WTC11 (cell line): ENCODE results near the gene MSL1. TPM values are rescaled to one million over a fixed set of nuclear protein-coding genes. Genes with fewer than 3 reads are reported as not detected.

Source experiments
- ARID4B ChIP-seq: sonication (generic); formaldehyde crosslinking; IDR thresholded peaks from 2 replicates; pipeline ENCODE4 v1.8.0; 2023; ENCODE audit warnings: missing genetic modification reagents, mild to moderate bottlenecking, borderline replicate concordance
- ATF1 ChIP-seq: sonication (generic); formaldehyde crosslinking; IDR thresholded peaks from 2 replicates; pipeline ENCODE4 v1.8.1; 2023; ENCODE audit warnings: mild to moderate bottlenecking, moderate library complexity, missing genetic modification reagents
- E2F5 ChIP-seq: sonication (generic); formaldehyde crosslinking; IDR thresholded peaks from 2 replicates; pipeline ENCODE4 v1.8.1; 2022; ENCODE audit warnings: mild to moderate bottlenecking, moderate library complexity, missing genetic modification reagents
- FOXK1 ChIP-seq: sonication (generic); formaldehyde crosslinking; IDR thresholded peaks from 2 replicates; pipeline ENCODE4 v1.8.0; 2022; ENCODE audit warnings: mild to moderate bottlenecking, moderate library complexity, missing genetic modification reagents
- FOXP1 ChIP-seq: sonication (generic); formaldehyde crosslinking; IDR thresholded peaks from 2 replicates; pipeline ENCODE4 v1.8.0; 2022; ENCODE audit warnings: missing genetic modification reagents, mild to moderate bottlenecking, moderate library complexity, borderline replicate concordance
- GABPB1 ChIP-seq: sonication (generic); formaldehyde crosslinking; IDR thresholded peaks from 2 replicates; pipeline ENCODE4 v1.8.1; 2023; ENCODE audit warnings: mild to moderate bottlenecking, missing genetic modification reagents
- GRHL2 ChIP-seq: fragments of 250-450 bp; sonication (Bioruptor Pico); IDR thresholded peaks from 2 replicates; pipeline ENCODE4 v1.8.0; 2022; ENCODE audit warnings: mild to moderate bottlenecking, moderate library complexity; ENCODE audit not compliant: insufficient replicate concordance, severe bottlenecking
- HMGA2 ChIP-seq: fragments of 250-450 bp; sonication (Bioruptor Pico); IDR thresholded peaks from 2 replicates; pipeline ENCODE4 v1.4.0; 2021; ENCODE audit warnings: mild to moderate bottlenecking, moderate library complexity
- IRF1 ChIP-seq: sonication (generic); formaldehyde crosslinking; IDR thresholded peaks from 2 replicates; pipeline ENCODE4 v1.8.0; 2023; ENCODE audit warnings: missing genetic modification reagents
- IRF2 ChIP-seq: sonication (generic); formaldehyde crosslinking; IDR thresholded peaks from 2 replicates; pipeline ENCODE4 v1.8.0; 2022; ENCODE audit warnings: low read depth, missing genetic modification reagents, borderline replicate concordance
- MXD4 ChIP-seq: fragments of 250-450 bp; sonication (Bioruptor Pico); IDR thresholded peaks from 2 replicates; pipeline ENCODE4 v1.8.0; 2021; ENCODE audit warnings: mild to moderate bottlenecking, moderate library complexity, borderline replicate concordance
- MYBL2 ChIP-seq: sonication (generic); formaldehyde crosslinking; IDR thresholded peaks from 2 replicates; pipeline ENCODE4 v1.8.1; 2023; ENCODE audit warnings: mild to moderate bottlenecking, moderate library complexity, missing genetic modification reagents
- NFYB ChIP-seq: sonication (generic); formaldehyde crosslinking; conservative IDR thresholded peaks from 2 replicates; pipeline ENCODE4 v1.8.0; 2022; ENCODE audit warnings: low read depth, missing genetic modification reagents
- PRDM15 ChIP-seq: sonication (generic); formaldehyde crosslinking; IDR thresholded peaks from 2 replicates; pipeline ENCODE4 v1.8.0; 2022; ENCODE audit warnings: missing genetic modification reagents
- TCF7 ChIP-seq: sonication (generic); formaldehyde crosslinking; IDR thresholded peaks from 2 replicates; pipeline ENCODE4 v1.8.0; 2022; ENCODE audit warnings: mild to moderate bottlenecking, low read depth, missing genetic modification reagents, moderate library complexity
- TEAD4 ChIP-seq: sonication (generic); formaldehyde crosslinking; IDR thresholded peaks from 2 replicates; pipeline ENCODE4 v1.8.0; 2022; ENCODE audit warnings: mild to moderate bottlenecking, missing genetic modification reagents
- ZBTB21 ChIP-seq: sonication (generic); formaldehyde crosslinking; IDR thresholded peaks from 2 replicates; pipeline ENCODE4 v1.8.1; 2023; ENCODE audit warnings: mild to moderate bottlenecking, missing genetic modification reagents, borderline replicate concordance
- ZBTB43 ChIP-seq: sonication (generic); formaldehyde crosslinking; IDR thresholded peaks from 2 replicates; pipeline ENCODE4 v1.8.1; 2023; ENCODE audit warnings: mild to moderate bottlenecking, missing genetic modification reagents
- ZNF263 ChIP-seq: sonication (generic); formaldehyde crosslinking; IDR thresholded peaks from 2 replicates; pipeline ENCODE4 v1.8.1; 2022; ENCODE audit warnings: low read depth, mild to moderate bottlenecking, moderate library complexity, missing genetic modification reagents
- ZNF512 ChIP-seq: sonication (generic); formaldehyde crosslinking; IDR thresholded peaks from 2 replicates; pipeline ENCODE4 v1.8.1; 2022; ENCODE audit warnings: missing genetic modification reagents, borderline replicate concordance
- total RNA-seq: library from RNA; stranded (reverse); gene quantifications from 3 replicates; pipeline ENCODE4 v1.2.3, GENCODE V29; 2021
- TF ChIP-seq, protein P1 (sequence below): sonication (generic); formaldehyde crosslinking; IDR thresholded peaks from 2 replicates; pipeline ENCODE4 v1.8.1; 2023; ENCODE audit warnings: mild to moderate bottlenecking, missing genetic modification reagents, moderate library complexity
- TF ChIP-seq, protein P2 (sequence below): fragments of 250-450 bp; sonication (Bioruptor Pico); IDR thresholded peaks from 2 replicates; pipeline ENCODE4 v1.9.0; 2021; ENCODE audit warnings: mild to moderate bottlenecking
- TF ChIP-seq, protein P3 (sequence below): sonication (generic); formaldehyde crosslinking; IDR thresholded peaks from 2 replicates; pipeline ENCODE4 v1.8.0; 2022; ENCODE audit warnings: mild to moderate bottlenecking, missing genetic modification reagents

The MSL1 gene
- total RNA-seq, 1 experiment from 2014 or later, result 78.1 TPM

- TF ChIP-seq IRF1 (CRISPR knock-in tag) (peak; percentile 80; the same call in 1 of the 2 replicates), GRHL2 (CRISPR knock-in tag) (no peak), ATF1 (0 out of 2 replicates have a peak, but pooled peaks have one; percentile 45), ZBTB43 (peak; percentile 57; the same call in 1 of the 2 replicates), MYBL2 (CRISPR knock-in tag) (peak; percentile 82), TEAD4 (CRISPR knock-in tag) (0 out of 2 replicates have a peak, but pooled peaks have one; percentile 43), E2F5 (CRISPR knock-in tag) (peak; percentile 84), FOXK1 (CRISPR knock-in tag) (peak; percentile 95), NFYB (CRISPR knock-in tag) (peak; percentile 40), MXD4 (CRISPR knock-in tag) (no peak), ZNF512 (CRISPR knock-in tag) (0 out of 2 replicates have a peak, but pooled peaks have one; percentile 15), HMGA2 (CRISPR knock-in tag) (no peak), PRDM15 (CRISPR knock-in tag) (peak; percentile 30), ZNF263 (CRISPR knock-in tag) (no peak), FOXP1 (CRISPR knock-in tag) (peak; percentile 94), ARID4B (peak; percentile 91), IRF2 (CRISPR knock-in tag) (no peak), ZBTB21 (CRISPR knock-in tag) (0 out of 2 replicates have a peak, but pooled peaks have one; percentile 26), GABPB1 (peak; percentile 90), TCF7 (CRISPR knock-in tag) (no peak)
- TF ChIP-seq, protein P1, sequence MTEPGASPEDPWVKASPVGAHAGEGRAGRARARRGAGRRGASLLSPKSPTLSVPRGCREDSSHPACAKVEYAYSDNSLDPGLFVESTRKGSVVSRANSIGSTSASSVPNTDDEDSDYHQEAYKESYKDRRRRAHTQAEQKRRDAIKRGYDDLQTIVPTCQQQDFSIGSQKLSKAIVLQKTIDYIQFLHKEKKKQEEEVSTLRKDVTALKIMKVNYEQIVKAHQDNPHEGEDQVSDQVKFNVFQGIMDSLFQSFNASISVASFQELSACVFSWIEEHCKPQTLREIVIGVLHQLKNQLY, result peak; percentile 67; the same call in 1 of the 2 replicates
- TF ChIP-seq, protein P2, sequence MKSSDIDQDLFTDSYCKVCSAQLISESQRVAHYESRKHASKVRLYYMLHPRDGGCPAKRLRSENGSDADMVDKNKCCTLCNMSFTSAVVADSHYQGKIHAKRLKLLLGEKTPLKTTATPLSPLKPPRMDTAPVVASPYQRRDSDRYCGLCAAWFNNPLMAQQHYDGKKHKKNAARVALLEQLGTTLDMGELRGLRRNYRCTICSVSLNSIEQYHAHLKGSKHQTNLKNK (CRISPR knock-in tag), result no peak
- TF ChIP-seq, protein P3, sequence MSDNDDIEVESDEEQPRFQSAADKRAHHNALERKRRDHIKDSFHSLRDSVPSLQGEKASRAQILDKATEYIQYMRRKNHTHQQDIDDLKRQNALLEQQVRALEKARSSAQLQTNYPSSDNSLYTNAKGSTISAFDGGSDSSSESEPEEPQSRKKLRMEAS (CRISPR knock-in tag), result peak; percentile 98
Observed at GRCh38 chr17:40098846-40099618, 22.7 kb upstream of the MSL1 start (continued).
